K562 (cell line): ENCODE data around the gene TGFBR1. TPM values are rescaled to one million over a fixed set of nuclear protein-coding genes. Genes with fewer than 3 reads are reported as not detected.

Experiments used
- BCL6 ChIP-seq: fragments of 250-450 bp; sonication (Bioruptor Pico); IDR thresholded peaks from 2 replicates; pipeline ENCODE4 v1.4.0; 2020
- CREM ChIP-seq: IDR thresholded peaks from 2 replicates; pipeline ENCODE4 v1.6.1; 2014; ENCODE audit warnings: antibody characterized with exemption, low read depth
- DDX20 ChIP-seq: fragments of 450-650 bp; IDR thresholded peaks from 2 replicates; pipeline ENCODE4 v1.6.1; 2016; ENCODE audit warnings: missing genetic modification characterization, low read depth, mild to moderate bottlenecking, missing compliant biosample characterization, moderate library complexity
- E2F4 ChIP-seq: sonication (generic); formaldehyde crosslinking; IDR thresholded peaks from 2 replicates; pipeline ENCODE4 v1.8.0; 2022; ENCODE audit warnings: mild to moderate bottlenecking, low read depth, missing genetic modification reagents
- ESRRB ChIP-seq: fragments of 250-450 bp; sonication (Bioruptor Pico); IDR thresholded peaks from 2 replicates; pipeline ENCODE4 v1.5.0; 2020; ENCODE audit warnings: mild to moderate bottlenecking, moderate library complexity, borderline replicate concordance
- FOS ChIP-seq: IDR thresholded peaks from 3 replicates; pipeline ENCODE4 v1.6.1; 2011; ENCODE audit not compliant: insufficient read length; ENCODE audit errors: extremely low read depth
- GTF3C2 ChIP-seq: IDR thresholded peaks from 3 replicates; pipeline ENCODE4 v1.6.1; 2011; ENCODE audit warnings: borderline replicate concordance, mild to moderate bottlenecking, moderate library complexity; ENCODE audit not compliant: insufficient read length; ENCODE audit errors: extremely low read depth
- HNRNPUL1 ChIP-seq: fragments of 200-400 bp; formaldehyde crosslinking; IDR thresholded peaks from 2 replicates; pipeline ENCODE4 v1.6.1; 2017; ENCODE audit warnings: low read length
- NKRF ChIP-seq: fragments of 450-650 bp; IDR thresholded peaks from 2 replicates; pipeline ENCODE4 v1.6.1; 2016; ENCODE audit warnings: borderline replicate concordance
- NR1H2 ChIP-seq: sonication (generic); formaldehyde crosslinking; IDR thresholded peaks from 2 replicates; pipeline ENCODE4 v1.4.0; 2020; ENCODE audit warnings: mild to moderate bottlenecking, missing genetic modification reagents
- POLR2H ChIP-seq: IDR thresholded peaks from 2 replicates; pipeline ENCODE4 v1.6.1; 2016; ENCODE audit warnings: missing genetic modification characterization, low read depth, mild to moderate bottlenecking, control low read depth, missing compliant biosample characterization, moderate library complexity
- SREBF1 ChIP-seq: fragments of 150-350 bp; IDR thresholded peaks from 2 replicates; pipeline ENCODE4 v1.6.1; 2014; ENCODE audit warnings: antibody characterized with exemption, low read depth, low read length, borderline replicate concordance
- TSC22D4 ChIP-seq: fragments of 450-650 bp; IDR thresholded peaks from 2 replicates; pipeline ENCODE4 v1.6.1; 2016; ENCODE audit warnings: missing genetic modification characterization, missing biosample characterization, control low read depth
- XRCC5 ChIP-seq: fragments of 200-400 bp; formaldehyde crosslinking; IDR thresholded peaks from 2 replicates; pipeline ENCODE4 v1.6.1; 2017; ENCODE audit warnings: low read depth, mild to moderate bottlenecking, low read length
- ZNF165 ChIP-seq: fragments of 250-450 bp; sonication (Bioruptor Pico); IDR thresholded peaks from 2 replicates; pipeline ENCODE4 v1.4.0; 2020; ENCODE audit warnings: borderline replicate concordance
- polyA plus RNA-seq, 8 experiments: library from polyadenylated mRNA; depleted of rRNA in 4 of 8; stranded (reverse) in 5 of 8; unstranded in 3 of 8; fragments of >200 nt; fragmentation: Nextera tagmentation in 2 of 8; fragmentation: Illumina TruSeq in 1 of 8; extraction: Ambion mirVana in 2 of 8; extraction: Trizol in 1 of 8; gene quantifications; 2 replicates each; pipeline versions ENCODE4 v1.2.1 to v1.2.3, GENCODE V29; 2011 to 2014; ENCODE audit warnings: inconsistent platforms in 1 of 8, missing spikeins in 1 of 8
- total RNA-seq, 7 experiments: library from RNA; depleted of rRNA in 6 of 7; stranded (reverse); fragments of >200 nt in 6 of 7; fragmentation: Illumina TruSeq in 2 of 7; extraction: Trizol in 2 of 7; gene quantifications; 2 replicates each; pipeline versions ENCODE4 v1.2.1 to v1.2.3, GENCODE V29; 2011 to 2021; ENCODE audit warnings: low replicate concordance in 1 of 7

TGFBR1 gene
- total and polyA plus RNA-seq, 9 of the 15 experiments (the other 6 are each of a cell fraction or from before 2014, with no cell fraction given) = 15.5 to 62.4 (median 42.7) TPM

DNA sequence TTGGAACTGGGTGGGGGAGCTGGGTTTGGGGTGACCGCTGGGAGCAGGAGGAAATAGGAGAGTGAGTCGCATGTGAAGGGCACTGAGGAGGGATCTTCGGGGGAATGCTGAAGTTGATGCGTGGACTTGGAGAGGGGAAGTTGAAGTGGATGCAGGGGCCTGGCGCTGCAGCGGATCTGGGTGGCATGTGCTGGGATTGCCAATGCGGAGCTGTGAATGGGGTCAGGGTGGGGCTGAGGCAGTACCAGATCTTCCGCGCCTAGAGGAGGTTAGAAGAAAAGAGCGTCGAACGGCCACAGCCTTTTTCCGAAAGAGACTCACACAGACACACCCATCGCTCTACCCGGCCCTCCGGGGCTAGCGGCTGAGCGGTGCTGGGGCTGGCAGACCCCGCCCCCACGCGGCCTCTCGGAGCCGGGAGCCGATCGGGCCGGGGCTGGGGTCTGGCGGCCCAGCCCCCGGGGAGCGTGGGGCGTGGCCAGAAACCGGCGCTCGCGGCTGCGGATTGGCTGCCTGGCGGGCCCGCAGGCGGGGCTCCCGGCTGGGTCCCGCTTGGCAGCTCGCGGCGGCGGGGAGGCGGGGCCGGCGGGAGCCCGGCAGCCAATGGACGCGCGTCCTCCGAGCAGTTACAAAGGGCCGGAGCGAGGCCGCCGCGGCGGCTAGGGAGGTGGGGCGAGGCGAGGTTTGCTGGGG lies at the start of gene TGFBR1 (continued):
- no peak for TF ChIP-seq GTF3C2
- peak; percentile 78 for TF ChIP-seq NKRF
- no peak for TF ChIP-seq BCL6
- TF ChIP-seq ZNF165 = no peak
- peak; percentile 11; the same call in 1 of the 2 replicates for TF ChIP-seq CREM
- TF ChIP-seq DDX20 (tag) = no peak
- TF ChIP-seq NR1H2 (CRISPR knock-in tag) = no peak
- no peak for TF ChIP-seq ESRRB (CRISPR knock-in tag)
- TF ChIP-seq TSC22D4 = no peak
- TF ChIP-seq XRCC5 = no peak
- TF ChIP-seq HNRNPUL1 = no peak
- no peak for TF ChIP-seq E2F4 (CRISPR knock-in tag)
- no peak; the same call in 1 of the 2 replicates for TF ChIP-seq POLR2H (tag)
- peak; percentile 3 for TF ChIP-seq FOS
- TF ChIP-seq SREBF1 = no peak
